Glutamatergic neuron (in vitro differentiated cells): ENCODE measurements around the gene ARHGAP20. TPM values are rescaled to one million over a fixed set of nuclear protein-coding genes. Genes with fewer than 3 reads are reported as not detected.
"Not testable (repeated sequence)": the region's sequence is repeated elsewhere in the genome, so short reads cannot be mapped to it uniquely, and the experiment has no call there.

Source experiments
- DNase-seq: peaks from one replicate; pipeline ENCODE4 v3.0.0; 2022
- H3K27ac Mint-ChIP-seq: one replicate; pipeline ENCODE4 v1.8.0; 2020; ENCODE audit warnings: mild to moderate bottlenecking, mixed read lengths, inconsistent platforms; ENCODE audit not compliant: unreplicated experiment
- H3K27me3 Mint-ChIP-seq: one replicate; pipeline ENCODE4 v1.8.0; 2020; ENCODE audit warnings: mild to moderate bottlenecking, moderate library complexity, mixed read lengths, inconsistent platforms; ENCODE audit not compliant: unreplicated experiment
- H3K36me3 Mint-ChIP-seq: one replicate; pipeline ENCODE4 v1.8.0; 2020; ENCODE audit warnings: mild to moderate bottlenecking, mixed read lengths, inconsistent platforms; ENCODE audit not compliant: unreplicated experiment
- H3K4me1 Mint-ChIP-seq: one replicate; pipeline ENCODE4 v1.8.0; 2020; ENCODE audit warnings: mild to moderate bottlenecking, low read depth, mixed read lengths, inconsistent platforms; ENCODE audit not compliant: unreplicated experiment
- H3K4me3 Mint-ChIP-seq: one replicate; pipeline ENCODE4 v1.8.0; 2020; ENCODE audit warnings: mild to moderate bottlenecking, mixed read lengths, inconsistent platforms; ENCODE audit not compliant: unreplicated experiment
- H3K9me3 Mint-ChIP-seq: one replicate; pipeline ENCODE4 v1.8.0; 2020; ENCODE audit warnings: mild to moderate bottlenecking, moderate library complexity, mixed read lengths, inconsistent platforms; ENCODE audit not compliant: unreplicated experiment
- total RNA-seq: library from RNA; stranded (reverse); fragmentation: NEBNext Ultra II Directional; extraction: Animal tissue kit (Norgen Biotek cat#: 25700); gene quantifications from one replicate; pipeline ENCODE4 v1.2.1, GENCODE V29; 2021; ENCODE audit not compliant: unreplicated experiment
- TF ChIP-seq, protein P1 (sequence below): fragments of 200-600 bp; sonication (generic); IDR thresholded peaks from one replicate; pipeline ENCODE4 v1.5.0; 2021; ENCODE audit not compliant: partially characterized antibody, unreplicated experiment

ARHGAP20 gene
- total RNA-seq, 1 donor from 2014 or later, result not detected

DNA sequence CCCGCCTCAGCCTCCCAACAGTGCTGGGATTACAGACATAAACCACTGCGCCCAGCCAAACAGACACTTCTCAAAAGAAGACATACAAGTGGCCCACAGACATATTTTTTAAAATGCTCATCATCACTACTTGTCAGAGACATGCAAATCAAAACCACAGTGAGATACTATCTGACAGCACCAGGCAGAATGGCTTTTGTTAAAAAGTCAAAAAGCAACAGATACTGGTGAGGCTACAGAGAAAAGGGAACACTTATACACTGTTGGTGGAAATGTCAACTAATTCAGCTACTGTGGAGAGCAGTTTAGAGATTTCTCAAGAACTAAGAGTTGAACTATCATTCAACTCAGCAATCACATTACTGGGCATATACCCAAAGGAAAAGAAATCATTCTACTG is 67.0 kb downstream of the ARHGAP20 start:
- H3K4me3 Mint-ChIP-seq, result no peak overlapping the region

DNA sequence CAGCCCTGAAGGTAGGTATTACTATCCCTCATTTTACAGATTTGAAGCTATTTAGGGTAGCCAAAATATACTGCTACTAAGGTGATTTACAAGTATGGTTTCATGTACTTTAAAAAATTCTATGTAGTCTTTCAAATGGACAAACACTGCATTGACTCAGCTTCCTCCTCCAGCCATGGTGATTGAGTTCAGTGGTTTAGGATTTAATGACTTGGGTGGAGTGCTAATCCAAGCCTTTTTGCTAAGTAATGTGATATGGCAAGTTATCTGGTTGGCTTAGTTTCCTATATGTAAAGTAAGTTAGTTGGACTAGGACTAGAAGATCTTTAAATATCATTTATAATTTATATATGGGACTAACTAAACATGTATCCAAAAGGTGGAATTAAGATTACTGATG is 77.9 kb downstream of the ARHGAP20 start:
- Mint-ChIP-seq H3K36me3 (no peaks in the 10 kb centered on the region), H3K4me1 (no peaks in the 10 kb centered on the region), H3K4me3 (no peak overlapping the region), H3K27ac (no peak overlapping the region), H3K9me3 (no peaks in the 10 kb centered on the region), H3K27me3 (peaks cover 3% of the 10 kb centered on the region)
- TF ChIP-seq, protein P1, sequence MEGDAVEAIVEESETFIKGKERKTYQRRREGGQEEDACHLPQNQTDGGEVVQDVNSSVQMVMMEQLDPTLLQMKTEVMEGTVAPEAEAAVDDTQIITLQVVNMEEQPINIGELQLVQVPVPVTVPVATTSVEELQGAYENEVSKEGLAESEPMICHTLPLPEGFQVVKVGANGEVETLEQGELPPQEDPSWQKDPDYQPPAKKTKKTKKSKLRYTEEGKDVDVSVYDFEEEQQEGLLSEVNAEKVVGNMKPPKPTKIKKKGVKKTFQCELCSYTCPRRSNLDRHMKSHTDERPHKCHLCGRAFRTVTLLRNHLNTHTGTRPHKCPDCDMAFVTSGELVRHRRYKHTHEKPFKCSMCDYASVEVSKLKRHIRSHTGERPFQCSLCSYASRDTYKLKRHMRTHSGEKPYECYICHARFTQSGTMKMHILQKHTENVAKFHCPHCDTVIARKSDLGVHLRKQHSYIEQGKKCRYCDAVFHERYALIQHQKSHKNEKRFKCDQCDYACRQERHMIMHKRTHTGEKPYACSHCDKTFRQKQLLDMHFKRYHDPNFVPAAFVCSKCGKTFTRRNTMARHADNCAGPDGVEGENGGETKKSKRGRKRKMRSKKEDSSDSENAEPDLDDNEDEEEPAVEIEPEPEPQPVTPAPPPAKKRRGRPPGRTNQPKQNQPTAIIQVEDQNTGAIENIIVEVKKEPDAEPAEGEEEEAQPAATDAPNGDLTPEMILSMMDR, result no peak
- no peak for DNase-seq

More for the DNA sequence above, 67.0 kb downstream of the ARHGAP20 start:
- no peak for DNase-seq
- TF ChIP-seq, protein P1, result no peak
- no peaks in the 10 kb centered on the region for H3K27me3 Mint-ChIP-seq
- no peak overlapping the region for H3K27ac Mint-ChIP-seq
- no peaks in the 10 kb centered on the region for H3K9me3 Mint-ChIP-seq
- H3K4me1 Mint-ChIP-seq, result no peaks in the 10 kb centered on the region
- H3K36me3 Mint-ChIP-seq, result no peaks in the 10 kb centered on the region

DNA sequence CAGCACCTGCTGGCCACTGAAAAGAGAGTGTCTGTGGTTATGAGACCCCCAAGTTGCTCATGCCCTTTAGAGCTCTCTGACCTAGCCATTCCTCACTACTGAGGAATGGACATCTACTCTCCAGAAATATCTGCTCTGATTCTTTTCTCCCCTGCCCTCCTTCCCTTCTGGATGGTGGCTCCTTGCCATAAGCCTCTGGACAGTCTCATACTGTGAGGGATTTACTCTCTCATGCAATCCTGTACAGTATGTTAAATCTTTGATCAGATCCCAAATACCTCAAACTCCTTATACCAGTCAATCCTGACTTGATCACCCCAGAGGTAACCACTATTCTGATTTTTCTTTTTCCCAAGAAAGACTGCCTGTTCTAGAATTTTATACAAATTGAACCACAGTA is 80.7 kb downstream of the ARHGAP20 start:
- TF ChIP-seq, protein P1, result no peak
- H3K4me3 Mint-ChIP-seq, result no peak overlapping the region

DNA sequence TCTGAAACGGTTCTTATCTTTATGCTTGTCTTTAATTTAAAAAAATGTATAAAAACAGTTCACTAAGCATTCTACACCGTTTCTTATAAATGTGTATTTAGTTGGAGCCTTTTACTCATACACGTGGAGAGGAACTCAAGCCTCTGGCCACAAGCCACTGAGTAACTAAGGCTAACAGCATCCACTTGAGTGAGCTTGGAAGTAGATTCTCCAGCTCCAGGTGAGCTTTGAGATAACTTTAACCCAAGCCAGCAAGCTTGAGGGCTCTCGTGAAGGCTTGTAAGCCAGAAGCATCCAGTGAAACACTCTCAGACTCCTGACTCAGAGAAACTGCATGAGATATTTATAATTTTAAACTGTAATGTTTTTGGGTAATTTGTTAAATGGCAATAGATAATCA is 82.6 kb downstream of the ARHGAP20 start:
- H3K4me3 Mint-ChIP-seq, result no peak overlapping the region
- no peaks in the 10 kb centered on the region for H3K9me3 Mint-ChIP-seq
- TF ChIP-seq, protein P1, result no peak
- H3K36me3 Mint-ChIP-seq, result no peaks in the 10 kb centered on the region
- H3K27me3 Mint-ChIP-seq, result peaks cover 3% of the 10 kb centered on the region
- DNase-seq, result no peak
- H3K27ac Mint-ChIP-seq, result no peak overlapping the region
- peaks cover 3% of the 10 kb centered on the region for H3K4me1 Mint-ChIP-seq

More for the DNA sequence above, 80.7 kb downstream of the ARHGAP20 start:
- H3K9me3 Mint-ChIP-seq, result no peaks in the 10 kb centered on the region
- H3K36me3 Mint-ChIP-seq, result no peaks in the 10 kb centered on the region
- DNase-seq, result no peak
- no peak overlapping the region for H3K27ac Mint-ChIP-seq
- no peaks in the 10 kb centered on the region for H3K4me1 Mint-ChIP-seq
- H3K27me3 Mint-ChIP-seq, result peaks cover 3% of the 10 kb centered on the region

DNA sequence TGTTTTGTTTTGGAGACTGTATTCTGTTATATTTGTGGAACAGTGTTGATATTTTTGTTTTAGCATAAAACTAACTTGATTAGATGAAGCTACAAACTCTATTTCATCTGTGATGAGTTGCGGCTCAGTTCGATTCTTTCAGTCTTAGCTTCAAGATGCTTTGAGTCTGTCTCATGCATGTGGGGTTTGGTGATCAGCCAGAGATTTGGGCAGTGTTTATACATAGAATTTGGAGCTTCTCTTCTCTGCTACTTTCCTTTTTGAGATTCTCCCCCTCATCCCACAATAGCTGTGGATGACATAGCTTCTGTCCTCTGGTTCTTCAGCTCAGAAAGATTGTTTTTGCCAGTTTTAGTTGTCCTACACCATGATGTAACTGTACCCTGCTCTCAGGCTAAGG is 90.4 kb downstream of the ARHGAP20 start:
- Mint-ChIP-seq H3K4me1 (peaks cover 3% of the 10 kb centered on the region), H3K36me3 (no peaks in the 10 kb centered on the region), H3K27ac (no peak overlapping the region), H3K27me3 (no peaks in the 10 kb centered on the region), H3K9me3 (no peaks in the 10 kb centered on the region), H3K4me3 (no peak overlapping the region)
- no peak for DNase-seq
- TF ChIP-seq, protein P1, result no peak

DNA sequence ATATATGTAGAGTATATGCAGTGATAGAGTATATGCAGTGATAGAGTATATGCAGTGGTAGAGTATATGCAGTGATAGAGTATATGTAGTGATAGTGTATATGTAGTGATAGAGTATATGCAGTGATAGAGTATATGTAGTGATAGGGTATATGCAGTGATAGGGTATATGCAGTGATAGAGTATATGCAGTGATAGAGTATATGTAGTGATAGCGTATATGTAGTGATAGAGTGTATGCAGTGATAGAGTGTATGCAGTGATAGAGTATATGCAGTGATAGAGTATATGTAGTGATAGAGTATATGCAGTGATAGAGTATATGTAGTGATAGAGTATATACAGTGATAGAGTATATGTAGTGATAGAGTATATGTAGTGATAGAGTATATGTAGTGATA is 92.9 kb downstream of the ARHGAP20 start:
- not testable (repeated sequence) for H3K27ac Mint-ChIP-seq, DNase-seq, H3K4me1 Mint-ChIP-seq, H3K4me3 Mint-ChIP-seq, H3K36me3 Mint-ChIP-seq, H3K9me3 Mint-ChIP-seq, H3K27me3 Mint-ChIP-seq
